Esophagus mucosa (tissue), 1 donor: Measurements from ENCODE around the gene MAD1L1. TPM values are rescaled to one million over a fixed set of nuclear protein-coding genes. Genes with fewer than 3 reads are reported as not detected.
A peak's percentile ranks its signal among the peaks of the same experiment; 100 is the strongest.
"Not testable (repeated sequence)": the region's sequence is repeated elsewhere in the genome, so short reads cannot be mapped to it uniquely, and the experiment has no call there.

ENCODE experiments used
- ATAC-seq: fragments of 200-7000 bp; cut with Tn5 transposase; one replicate; pipeline ENCODE4 v1.9.1; 2020
- total RNA-seq: library from RNA; stranded (reverse); gene quantifications from one replicate; pipeline ENCODE4 v1.2.4, GENCODE V29; 2023
- donor health status: DM: yes; HTN: yes; CAD: no.

MAD1L1 gene
- total RNA-seq, 1 donor from 2014 or later = 23.7 TPM

GRCh38 chr7:1892011-1892965 lies 340.5 kb downstream of the MAD1L1 start:
- peak; percentile 27 for ATAC-seq

GRCh38 chr7:1890289-1891235 lies 342.2 kb downstream of the MAD1L1 start:
- ATAC-seq = no peak

GRCh38 chr7:1889556-1890181 lies 343.1 kb downstream of the MAD1L1 start:
- ATAC-seq = no peak

- no peak for ATAC-seq
Observed at GRCh38 chr7:1889091-1889490, 343.7 kb downstream of the MAD1L1 start.

GRCh38 chr7:1888425-1888824 lies 344.3 kb downstream of the MAD1L1 start:
- ATAC-seq = no peak

- no peak for ATAC-seq
Observed at GRCh38 chr7:1887251-1887650, 345.5 kb downstream of the MAD1L1 start.

GRCh38 chr7:1886361-1887064 lies 346.2 kb downstream of the MAD1L1 start:
- peak; percentile 71 for ATAC-seq

GRCh38 chr7:1885465-1886226 lies 347.1 kb downstream of the MAD1L1 start:
- ATAC-seq = peak; percentile 12

GRCh38 chr7:1884583-1885350 lies 348.0 kb downstream of the MAD1L1 start:
- no peak for ATAC-seq

GRCh38 chr7:1883834-1884582 lies 348.7 kb downstream of the MAD1L1 start:
- no peak for ATAC-seq

GRCh38 chr7:1883031-1883761 lies 349.5 kb downstream of the MAD1L1 start:
- no peak for ATAC-seq

- no peak for ATAC-seq
Observed at GRCh38 chr7:1882451-1882850, 350.3 kb downstream of the MAD1L1 start.

- no peak for ATAC-seq
Observed at GRCh38 chr7:1881946-1882345, 350.8 kb downstream of the MAD1L1 start.

GRCh38 chr7:1876641-1877040 lies 356.1 kb downstream of the MAD1L1 start:
- not testable (repeated sequence) for ATAC-seq

GRCh38 chr7:1875392-1876199 lies 357.1 kb downstream of the MAD1L1 start:
- peak; percentile 84 for ATAC-seq

GRCh38 chr7:1874590-1875391 lies 358.0 kb downstream of the MAD1L1 start:
- peak; percentile 35 for ATAC-seq
